Kidney (tissue), 14 donors: Measurements from ENCODE around the gene ACTRT2. TPM values are rescaled to one million over a fixed set of nuclear protein-coding genes. Genes with fewer than 3 reads are reported as not detected.

Experiments
- DNase-seq, 5 donors: peaks; one replicate each; pipeline ENCODE4 v3.0.0-alpha.2; 2013 to 2020
- FAIRE-seq: peaks from 2 replicates; lab custom pipeline; 2012; peaks lifted over from hg19 to GRCh38; lab: Jason Lieb, UNC
- H3K27ac ChIP-seq, 2 donors: one replicate each; pipeline ENCODE4 v1.7.0; 2013; ENCODE audit warnings: low read depth in 2 of 2, low read length in 2 of 2, inconsistent platforms in 1 of 2
- H3K27me3 ChIP-seq: one replicate; pipeline ENCODE4 v1.7.1; 2013; ENCODE audit warnings: low read length, inconsistent platforms; ENCODE audit not compliant: control insufficient read depth, insufficient read depth
- H3K36me3 ChIP-seq, 3 donors: one replicate each; pipeline versions ENCODE4 v1.7.0 to v1.7.1; 2013; ENCODE audit warnings: low read length in 3 of 3, control low read depth in 1 of 3, inconsistent platforms in 1 of 3; ENCODE audit not compliant: insufficient read depth in 3 of 3, control insufficient read depth in 2 of 3
- H3K4me1 ChIP-seq, 3 donors: one replicate each; pipeline versions ENCODE4 v1.7.0 to v1.7.1; 2013; ENCODE audit warnings: low read length in 3 of 3, inconsistent platforms in 1 of 3, low read depth in 1 of 3; ENCODE audit not compliant: control insufficient read depth in 2 of 3, insufficient read depth in 2 of 3
- H3K4me3 ChIP-seq, 3 donors: one replicate each; pipeline versions ENCODE4 v1.7.0 to v1.8.1; 2013; ENCODE audit warnings: low read length in 3 of 3, control low read depth in 1 of 3, inconsistent platforms in 1 of 3
- H3K9ac ChIP-seq, 3 donors: one replicate each; pipeline versions ENCODE4 v1.7.0 to v1.7.1; 2013; ENCODE audit warnings: low read length in 3 of 3, control low read depth in 1 of 3, inconsistent platforms in 1 of 3
- H3K9me3 ChIP-seq, 3 donors: one replicate each; pipeline versions ENCODE4 v1.7.0 to v1.7.1; 2013; ENCODE audit warnings: low read length in 3 of 3, control low read depth in 1 of 3, inconsistent platforms in 1 of 3; ENCODE audit not compliant: control insufficient read depth in 2 of 3, insufficient read depth in 1 of 3
- intact Hi-C: fragments of 100-400 bp; cut with DNase I; formaldehyde crosslinking; loops from one replicate; pipeline ENCODE4 v1.11.1; 2022
- polyA plus RNA-seq: library from polyadenylated mRNA; stranded (reverse); fragments of 350-450 nt; fragmentation: Illumina TruSeq; extraction: RNeasy Lipid Tissue Mini Kit (QIAGEN cat#74804); gene quantifications from one replicate; pipeline ENCODE4 v1.2.3, GENCODE V29; 2014; ENCODE audit warnings: low read depth, low replicate concordance; ENCODE audit not compliant: insufficient read depth
- total RNA-seq: library from RNA; stranded (reverse); fragmentation: NEBNext Ultra II Directional; extraction: Animal tissue kit (Norgen Biotek cat#: 25700); gene quantifications from one replicate; pipeline ENCODE4 v1.2.1, GENCODE V29; 2021
- TF ChIP-seq, protein P1 (sequence below): IDR thresholded peaks from 3 replicates; pipeline ENCODE4 v1.5.1; 2012; ENCODE audit warnings: mild to moderate bottlenecking, moderate library complexity, borderline replicate concordance; ENCODE audit not compliant: insufficient read depth; ENCODE audit errors: extremely low read depth
- donor health status: control.
- donor health status: control.
- donor health status: control.
- donor health status: control.
- donor health status: control.
- donor health status: DM: yes; HTN: yes; CAD: no.
- donor health status: Normal renal cell carcinoma (clear cell type).

ACTRT2 gene
- total and polyA plus RNA-seq, 2 donors from 2014 or later, result not detected

DNA sequence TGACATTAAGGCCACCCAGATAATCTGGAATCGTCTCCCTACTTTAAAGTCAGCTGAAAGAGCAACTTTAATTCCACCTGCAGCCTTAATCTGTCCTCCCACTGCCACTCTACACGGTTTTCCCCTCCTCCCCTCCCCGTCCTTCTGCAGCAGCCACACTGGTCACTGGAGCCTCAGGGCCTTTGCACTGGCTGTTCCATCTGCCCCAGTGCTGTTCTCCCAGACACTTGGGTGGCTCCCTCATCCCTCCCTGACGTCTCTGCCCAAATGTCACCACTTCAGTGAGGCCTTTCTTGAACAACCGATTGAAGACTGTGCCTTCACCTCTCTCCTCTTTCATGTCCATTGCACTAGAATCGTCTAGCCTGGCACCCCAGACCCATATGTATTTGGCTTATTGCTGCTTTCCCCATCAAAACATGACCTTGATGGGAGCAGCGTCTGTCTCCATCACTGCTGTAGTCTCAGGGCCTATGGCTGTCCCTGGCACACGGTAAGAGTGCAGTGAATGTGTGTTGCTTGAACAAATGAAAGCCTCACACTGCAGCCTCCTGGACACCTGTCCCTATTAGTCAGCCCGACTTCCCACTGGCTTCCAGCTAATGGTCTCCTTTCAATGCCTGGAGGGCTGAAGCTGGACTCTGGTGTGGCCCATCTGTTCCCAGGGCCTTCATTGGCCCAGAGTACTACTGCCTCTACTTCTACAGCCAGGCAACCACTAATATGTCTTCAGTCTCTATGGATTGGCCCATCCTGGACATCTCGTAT lies 37.2 kb downstream of the ACTRT2 start:
- TF ChIP-seq, protein P1, sequence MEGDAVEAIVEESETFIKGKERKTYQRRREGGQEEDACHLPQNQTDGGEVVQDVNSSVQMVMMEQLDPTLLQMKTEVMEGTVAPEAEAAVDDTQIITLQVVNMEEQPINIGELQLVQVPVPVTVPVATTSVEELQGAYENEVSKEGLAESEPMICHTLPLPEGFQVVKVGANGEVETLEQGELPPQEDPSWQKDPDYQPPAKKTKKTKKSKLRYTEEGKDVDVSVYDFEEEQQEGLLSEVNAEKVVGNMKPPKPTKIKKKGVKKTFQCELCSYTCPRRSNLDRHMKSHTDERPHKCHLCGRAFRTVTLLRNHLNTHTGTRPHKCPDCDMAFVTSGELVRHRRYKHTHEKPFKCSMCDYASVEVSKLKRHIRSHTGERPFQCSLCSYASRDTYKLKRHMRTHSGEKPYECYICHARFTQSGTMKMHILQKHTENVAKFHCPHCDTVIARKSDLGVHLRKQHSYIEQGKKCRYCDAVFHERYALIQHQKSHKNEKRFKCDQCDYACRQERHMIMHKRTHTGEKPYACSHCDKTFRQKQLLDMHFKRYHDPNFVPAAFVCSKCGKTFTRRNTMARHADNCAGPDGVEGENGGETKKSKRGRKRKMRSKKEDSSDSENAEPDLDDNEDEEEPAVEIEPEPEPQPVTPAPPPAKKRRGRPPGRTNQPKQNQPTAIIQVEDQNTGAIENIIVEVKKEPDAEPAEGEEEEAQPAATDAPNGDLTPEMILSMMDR, result no peak
- H3K27ac ChIP-seq, result no peak overlapping the region
- H3K27me3 ChIP-seq, result peaks cover 7% of the 10 kb centered on the region
- H3K9ac ChIP-seq, result no peak overlapping the region
- no peaks in the 10 kb centered on the region for H3K9me3 ChIP-seq
- FAIRE-seq, result no peak
- H3K36me3 ChIP-seq, result no peaks in the 10 kb centered on the region
- no peaks in the 10 kb centered on the region for H3K4me1 ChIP-seq
- DNase-seq, result peak in 2 of 5 donors; percentile 6 to 24
- intact Hi-C loops, result no loop called here
- no peak overlapping the region for H3K4me3 ChIP-seq

DNA sequence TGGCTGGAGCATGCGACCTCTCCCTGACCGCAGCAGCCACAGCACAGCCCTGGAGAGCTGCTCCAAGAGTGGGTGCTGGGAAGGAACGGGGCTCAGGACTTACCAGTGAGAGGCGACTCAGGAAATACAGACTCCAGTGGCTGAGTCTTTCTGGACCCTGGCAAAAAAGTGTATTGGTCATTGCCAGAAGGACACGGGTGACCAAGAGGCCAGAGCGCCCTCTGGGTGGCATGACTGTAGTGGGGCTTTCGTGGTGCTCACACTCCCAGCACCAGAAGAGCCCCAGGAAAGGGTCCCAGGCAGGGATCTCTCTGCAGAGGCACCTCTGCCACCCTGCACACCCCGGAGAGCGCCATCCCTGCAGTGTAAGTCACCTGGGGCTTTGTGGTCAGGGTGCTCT lies 38.9 kb downstream of the ACTRT2 start:
- DNase-seq (peak in 3 of 5 donors; percentile 6 to 46 (median 28)), FAIRE-seq (no peak)
- Histone ChIP-seq H3K4me1 (peaks cover 0 to 3% (median 0%) of the 10 kb centered on the region in 3 donors), H3K4me3 (no peak overlapping the region), H3K9ac (no peak overlapping the region), H3K27me3 (peaks cover 20% of the 10 kb centered on the region), H3K9me3 (no peaks in the 10 kb centered on the region), H3K27ac (no peak overlapping the region), H3K36me3 (no peaks in the 10 kb centered on the region)
- intact Hi-C loops, result no loop called here
- TF ChIP-seq, protein P1, result no peak

DNA sequence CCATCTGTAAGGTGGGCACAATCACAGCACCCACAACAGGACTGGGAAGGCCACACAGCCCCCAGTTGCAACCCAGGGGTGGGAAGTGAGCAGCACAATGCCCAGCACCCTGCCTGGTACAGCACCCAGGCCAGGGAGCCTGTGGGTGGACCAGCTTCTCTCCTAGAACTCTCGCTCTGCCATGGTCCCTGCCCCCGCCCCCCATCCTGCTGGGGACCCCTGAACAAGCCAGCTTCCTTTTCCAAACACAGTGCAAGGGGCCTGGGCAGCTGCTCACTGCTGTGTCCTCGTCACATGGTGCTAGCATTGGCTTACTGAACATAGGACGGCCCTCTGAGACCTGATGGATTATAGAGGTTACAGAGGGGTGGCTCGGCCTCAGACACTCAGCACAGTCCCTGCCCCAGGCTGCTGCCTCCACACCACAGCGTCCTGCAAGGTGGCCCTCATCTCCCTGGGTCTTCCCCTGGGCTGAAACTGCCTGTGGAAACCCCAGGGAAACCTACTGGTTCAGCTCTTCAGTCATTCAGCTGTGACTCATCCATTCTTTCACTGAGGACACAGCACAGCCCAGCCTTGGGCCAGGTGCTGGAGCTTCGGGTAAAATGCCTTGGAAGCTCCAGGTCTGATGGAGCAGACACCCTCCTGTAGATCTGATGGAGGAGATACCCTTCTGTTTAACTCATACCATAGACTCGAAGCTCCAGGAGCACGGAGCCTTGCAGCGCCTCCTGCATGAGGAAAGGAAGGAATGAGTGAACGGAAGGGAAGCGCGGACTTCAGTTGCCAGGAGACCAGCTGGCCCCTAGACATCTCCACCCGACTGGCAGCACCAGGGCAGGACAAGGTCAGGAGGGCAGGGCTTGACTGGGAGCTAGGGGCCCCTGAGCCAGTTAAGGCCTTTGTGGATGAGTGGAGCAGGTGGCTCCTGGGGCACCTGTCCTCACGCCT lies 39.6 kb downstream of the ACTRT2 start:
- DNase-seq (peak in 3 of 5 donors; percentile 11 to 74 (median 39)), FAIRE-seq (no peak)
- no peak overlapping the region for H3K27ac ChIP-seq
- H3K9me3 ChIP-seq, result no peaks in the 10 kb centered on the region
- no peak overlapping the region for H3K4me3 ChIP-seq
- TF ChIP-seq, protein P1, result no peak
- no peaks in the 10 kb centered on the region for H3K36me3 ChIP-seq
- intact Hi-C loops, result no loop called here
- no peak overlapping the region for H3K9ac ChIP-seq
- peaks cover 0 to 3% (median 0%) of the 10 kb centered on the region in 3 donors for H3K4me1 ChIP-seq
- peaks cover 26% of the 10 kb centered on the region for H3K27me3 ChIP-seq
